COLO668 (cell line): Measurements from ENCODE around the gene DUOXA2.
"Not testable (repeated sequence)": the region's sequence is repeated elsewhere in the genome, so short reads cannot be mapped to it uniquely, and the experiment has no call there.

Experiments
- DNase-seq: peaks from one replicate; lab custom pipeline; 2025; ENCODE audit not compliant: unreplicated experiment; lab: John Stamatoyannopoulos, UW

DUOXA2 gene

GRCh38 chr15:45094358-45094730 is 19.8 kb upstream of the DUOXA2 start:
- DNase-seq = no peak

GRCh38 chr15:45095661-45096060 is 18.5 kb upstream of the DUOXA2 start:
- DNase-seq = no peak

DNA sequence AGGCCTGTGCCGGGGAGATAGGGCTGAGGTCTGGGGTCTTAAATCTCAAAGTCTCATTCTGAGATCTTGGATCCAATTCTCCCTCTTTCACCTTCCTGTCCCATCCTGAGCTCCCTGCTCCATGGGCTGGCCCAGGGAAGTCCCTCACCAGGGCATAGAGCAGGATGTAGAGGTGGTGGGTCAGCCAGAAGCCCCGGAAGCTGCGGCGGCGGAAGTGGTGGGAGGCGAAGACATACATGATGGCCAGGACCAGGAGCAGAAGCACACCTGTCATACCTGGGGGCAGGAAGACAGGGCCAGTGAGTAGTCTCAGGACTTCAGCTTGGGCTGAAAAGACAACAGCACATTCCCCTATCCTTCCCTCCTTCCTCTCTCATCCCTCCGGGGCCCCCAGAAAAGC is 16.7 kb upstream of the DUOXA2 start:
- no peak for DNase-seq

- no peak for DNase-seq
Observed at GRCh38 chr15:45099549-45100165, 14.5 kb upstream of the DUOXA2 start.

DNA sequence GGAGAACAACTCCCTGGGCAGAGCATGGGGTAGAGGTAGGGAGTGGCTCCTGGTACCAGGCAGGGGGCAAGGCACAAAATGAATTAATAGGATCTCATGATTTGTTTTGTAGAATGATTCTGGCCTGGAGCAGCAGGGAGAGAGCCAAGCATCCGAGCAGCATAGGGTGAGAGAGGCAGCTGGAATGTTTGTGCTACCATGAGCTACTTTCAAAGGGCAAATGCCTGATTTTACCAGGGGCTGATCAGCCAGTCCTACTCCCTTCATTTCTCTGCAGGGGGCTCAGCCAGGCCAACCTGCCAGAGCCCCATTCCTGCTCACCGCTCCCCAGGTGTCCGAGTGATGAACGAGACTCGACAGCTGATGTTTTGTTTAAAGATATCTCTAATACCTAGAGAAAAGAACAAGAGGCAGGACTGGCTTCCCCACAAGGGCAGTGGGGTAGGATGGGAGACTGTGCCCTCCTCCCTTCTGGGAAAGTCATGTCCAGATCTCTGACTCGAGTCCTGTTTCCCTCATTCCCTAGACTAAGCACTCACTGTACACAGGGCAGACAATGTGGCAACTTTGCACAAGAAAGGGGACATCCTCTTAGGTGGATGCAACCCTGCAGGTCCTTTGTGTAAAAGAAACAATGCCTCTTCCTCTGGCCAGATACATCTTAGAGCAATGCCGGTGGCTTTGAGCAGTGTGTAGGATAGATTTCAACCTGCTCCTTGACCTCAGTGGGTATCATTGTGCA is 13.1 kb upstream of the DUOXA2 start:
- no peak for DNase-seq

DNA sequence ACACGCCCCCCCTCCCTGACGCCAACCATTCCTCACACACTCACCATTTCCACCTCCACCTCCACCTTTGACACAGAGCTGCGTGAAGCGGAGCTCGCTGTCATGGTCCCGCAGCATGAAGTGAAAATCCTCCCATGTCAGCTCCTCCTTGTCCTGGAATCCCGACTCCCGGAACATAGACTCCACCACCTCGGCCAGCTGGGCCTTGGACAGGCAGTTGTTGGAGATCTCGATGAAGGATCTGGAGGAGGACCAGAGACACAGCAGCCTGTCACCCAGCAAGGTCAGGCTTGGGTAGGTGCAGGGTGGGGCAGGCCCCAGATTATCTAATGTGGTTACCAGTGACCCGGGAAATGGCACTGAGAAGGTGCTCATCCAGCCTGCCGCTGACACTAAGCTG is 12.4 kb upstream of the DUOXA2 start:
- DNase-seq = no peak

- no peak for DNase-seq
Observed at GRCh38 chr15:45102226-45102625, 11.9 kb upstream of the DUOXA2 start.

DNA sequence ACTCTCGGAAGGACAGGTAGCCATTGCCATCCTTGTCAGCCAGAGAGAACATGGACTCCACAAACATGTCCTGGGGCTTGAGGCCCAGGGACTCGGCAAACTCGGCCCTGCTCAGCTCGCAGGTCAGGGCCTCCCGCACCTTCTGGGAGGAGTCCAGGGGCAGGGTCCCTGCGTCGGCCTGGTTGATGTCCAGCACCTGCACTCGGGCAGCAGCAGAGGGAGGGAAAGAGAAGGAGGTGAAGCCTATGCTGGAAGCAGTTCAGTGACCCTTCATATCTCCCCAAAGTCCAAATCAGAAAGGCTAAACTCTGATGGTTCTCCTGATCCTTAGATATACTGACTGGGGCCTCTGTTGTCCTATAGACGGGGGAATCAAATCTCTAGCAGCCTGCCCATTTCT is 10.0 kb upstream of the DUOXA2 start:
- not testable (repeated sequence) for DNase-seq

DNA sequence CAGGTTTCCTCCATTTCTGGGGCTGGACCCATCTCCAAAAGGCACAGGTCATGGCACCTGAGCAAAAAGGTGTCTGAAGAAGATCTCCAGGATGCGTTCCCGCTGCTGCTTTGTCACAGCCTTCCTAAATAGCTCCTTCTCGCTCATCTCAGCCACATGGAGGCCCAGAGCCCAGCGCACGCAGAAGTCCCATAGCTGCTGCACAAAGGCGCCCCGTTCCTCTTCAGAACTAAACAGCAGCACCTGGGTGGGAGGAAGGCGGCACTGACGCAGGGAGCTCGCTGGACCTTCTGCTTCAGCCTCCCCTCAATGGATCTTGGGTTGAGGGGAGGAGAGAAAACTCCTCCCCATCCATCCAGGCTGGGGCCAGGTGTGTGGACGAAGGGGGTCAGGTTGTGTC is 8.5 kb upstream of the DUOXA2 start:
- no peak for DNase-seq

- DNase-seq = no peak
Observed at GRCh38 chr15:45106002-45106790, 7.9 kb upstream of the DUOXA2 start.

DNA sequence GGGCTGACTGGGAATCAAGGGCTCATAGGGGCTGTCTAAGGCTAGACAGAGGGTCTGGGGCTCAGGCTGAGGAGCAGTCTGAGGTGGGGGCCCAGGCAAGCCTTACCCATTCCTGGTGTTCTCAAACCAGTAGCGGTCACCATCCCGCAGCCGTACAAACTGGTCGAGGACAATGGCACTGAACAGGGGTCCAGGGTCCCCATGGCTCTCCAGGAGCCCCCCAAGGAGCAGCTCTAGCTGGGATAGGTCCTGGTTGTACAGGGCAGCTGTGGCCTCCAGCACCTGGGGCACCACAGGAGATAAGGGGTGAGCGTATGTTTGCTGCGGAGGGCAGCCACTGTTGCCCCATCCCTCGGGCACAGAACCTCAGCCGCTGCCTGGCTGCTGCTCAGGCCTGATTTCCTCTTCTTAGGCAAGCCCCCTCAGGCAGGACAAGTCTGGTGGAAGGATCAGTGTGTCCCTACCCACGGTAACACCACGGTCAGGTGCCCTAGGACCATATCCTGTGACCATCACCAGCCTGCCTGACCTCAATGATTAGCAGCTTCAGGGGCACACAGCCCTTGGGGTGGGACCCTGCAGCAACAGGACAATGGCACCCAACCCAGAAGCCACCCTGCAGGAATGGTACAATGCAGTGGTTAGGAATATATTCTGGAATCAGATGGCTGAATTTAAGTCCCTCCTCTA is 6.0 kb upstream of the DUOXA2 start:
- no peak for DNase-seq

DNA sequence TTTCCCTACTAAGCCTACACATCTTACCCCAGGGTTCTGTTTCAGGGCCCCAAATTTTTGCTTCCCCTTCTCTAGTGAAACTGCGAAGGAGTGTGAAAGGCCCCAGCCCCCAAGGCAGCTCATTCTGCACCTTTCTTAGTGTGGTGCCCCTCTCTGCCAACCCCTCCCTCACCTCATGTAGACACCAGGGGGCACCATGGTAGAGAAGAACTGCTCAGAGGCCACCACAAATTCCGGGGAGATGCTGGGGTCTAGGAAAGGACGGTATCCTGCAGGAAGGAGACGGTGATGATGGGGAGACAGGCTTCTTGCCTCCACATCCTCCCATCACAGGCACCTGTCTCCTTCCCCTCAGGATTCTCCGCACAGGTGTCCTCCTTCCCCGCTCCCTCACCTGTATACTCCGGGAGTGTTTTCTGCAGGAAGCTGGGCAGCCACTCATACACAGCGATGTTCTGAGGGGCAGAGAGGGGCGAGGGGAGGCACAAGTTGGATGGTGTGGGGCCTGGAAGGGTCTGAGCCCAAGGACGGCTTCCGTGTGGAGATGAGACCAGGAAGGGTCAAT is 3.8 kb upstream of the DUOXA2 start:
- no peak for DNase-seq

DNA sequence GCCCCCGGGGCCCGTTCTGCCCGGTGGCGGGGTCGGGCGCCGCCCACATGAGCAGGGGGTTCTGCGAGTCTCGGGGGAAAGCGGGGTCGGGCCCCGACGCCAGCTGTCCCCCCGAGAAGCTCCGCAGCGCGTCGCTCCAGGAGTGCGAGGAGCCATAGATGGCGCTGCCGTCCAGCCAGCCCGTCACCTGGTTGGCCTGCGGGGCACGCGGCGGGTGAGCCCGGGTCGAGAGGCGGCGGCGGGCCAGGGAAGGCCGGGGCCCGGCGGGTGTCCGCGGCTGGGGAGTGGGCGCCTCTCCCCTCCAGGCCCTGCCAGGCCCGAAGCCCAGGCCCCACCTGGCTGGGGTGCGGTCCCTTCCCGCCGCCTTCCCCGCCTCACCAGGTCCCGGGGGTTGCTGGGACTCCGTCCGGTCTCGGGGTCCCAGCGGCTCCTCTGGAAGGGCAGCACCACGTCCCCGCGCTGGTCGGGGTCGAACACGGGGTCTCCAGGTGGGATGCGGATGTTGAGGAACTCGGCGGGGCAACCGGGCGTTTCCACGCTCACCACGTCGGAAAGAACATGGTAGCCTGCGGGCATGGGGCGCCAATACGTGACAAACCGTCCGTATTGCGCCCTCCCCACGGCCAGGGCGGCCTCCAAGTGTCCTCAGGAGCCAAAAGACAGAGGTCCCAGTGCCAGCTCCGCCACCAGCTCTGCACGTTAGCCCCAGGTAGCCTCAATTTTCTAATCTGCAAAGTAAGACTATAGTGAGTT is 2.6 kb upstream of the DUOXA2 start:
- no peak for DNase-seq

DNA sequence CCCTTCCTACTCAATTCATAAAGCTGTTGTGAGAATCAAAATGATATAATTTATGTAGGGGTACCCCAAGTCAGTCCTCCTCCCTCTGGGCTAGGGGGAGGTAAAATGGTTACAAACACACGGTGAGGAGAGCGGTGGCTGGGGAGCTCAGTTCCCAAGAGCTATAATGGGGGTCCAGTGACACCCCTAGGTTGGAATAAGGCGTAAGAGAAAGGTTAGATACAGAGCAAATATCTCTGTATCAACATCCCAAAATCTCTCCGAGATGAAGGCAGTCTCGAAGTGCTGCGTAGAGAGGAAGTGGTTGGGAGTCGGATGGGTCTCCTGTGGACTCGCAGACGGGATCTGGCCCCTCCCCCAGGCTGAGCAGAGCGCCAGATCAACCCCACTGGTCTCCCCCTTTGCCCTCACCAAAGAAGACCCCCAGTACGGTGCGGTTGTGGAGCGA is 2.0 kb upstream of the DUOXA2 start:
- no peak for DNase-seq

GRCh38 chr15:45112591-45113379 is 1.3 kb upstream of the DUOXA2 start:
- no peak for DNase-seq

GRCh38 chr15:45113380-45113990 is 641 bp upstream of the DUOXA2 start:
- no peak for DNase-seq

DNA sequence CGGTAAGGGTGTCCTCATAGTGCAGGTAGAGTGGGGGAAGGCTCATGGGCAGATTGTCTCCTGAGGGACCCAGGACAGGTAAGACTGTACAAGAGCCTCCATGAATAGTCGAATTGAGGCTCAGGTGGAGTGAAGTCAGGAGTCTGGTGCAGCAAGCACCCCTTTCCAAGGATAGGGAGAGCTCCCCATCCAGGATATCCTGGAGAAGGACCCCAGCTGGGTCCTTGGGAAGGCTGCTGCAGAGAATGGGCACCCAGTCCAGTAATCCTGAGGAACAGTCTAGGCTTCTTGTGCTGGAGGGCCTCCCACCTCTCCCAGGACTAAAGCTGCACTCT is 592 bp downstream of the DUOXA2 start:
- DNase-seq = no peak

GRCh38 chr15:45115312-45115820 is 1.2 kb downstream of the DUOXA2 start:
- no peak for DNase-seq

- DNase-seq = no peak
Observed at GRCh38 chr15:45116006-45116481, 1.9 kb downstream of the DUOXA2 start.
